ENCODE data around the gene KRTAP9-6.
"Not testable (repeated sequence)": the region's sequence is repeated elsewhere in the genome, so short reads cannot be mapped to it uniquely, and the experiment has no call there.

The KRTAP9-6 gene

GRCh38 chr17:41271323-41271722 lies 6.1 kb downstream of the KRTAP9-6 start:
- not testable (repeated sequence) for DNase-seq (ENCODE audit: low read depth in 3 of 3)

- no peak for DNase-seq (ENCODE audit: low read depth in 3 of 3)
These were observed 6.7 kb downstream of the KRTAP9-6 start for GRCh38 chr17:41271858-41272257.

GRCh38 chr17:41275648-41276190 lies 10.5 kb downstream of the KRTAP9-6 start, which contains the start of gene KRTAP9-7:
Gene KRTAP9-7 (plus strand): TSS chr17:41275698. CDS start chr17:41275698, 0 bp downstream.
- not testable (repeated sequence) for DNase-seq (ENCODE audit: low read depth in 3 of 3)

GRCh38 chr17:41278176-41278955 lies 13.2 kb downstream of the KRTAP9-6 start:
- DNase-seq (ENCODE audit: low read depth in 3 of 3): no peak

GRCh38 chr17:41284043-41284442 lies 18.9 kb downstream of the KRTAP9-6 start:
- no peak for DNase-seq (ENCODE audit: low read depth in 3 of 3)

GRCh38 chr17:41284546-41284945 lies 19.4 kb downstream of the KRTAP9-6 start:
- DNase-seq (ENCODE audit: low read depth in 3 of 3): no peak

GRCh38 chr17:41287050-41287449 lies 21.9 kb downstream of the KRTAP9-6 start:
- no peak for DNase-seq (ENCODE audit: low read depth in 3 of 3)

- no peak for DNase-seq (ENCODE audit: low read depth in 3 of 3)
These were observed 28.8 kb downstream of the KRTAP9-6 start for GRCh38 chr17:41294016-41294415.

- no peak for DNase-seq (ENCODE audit: low read depth in 3 of 3)
These were observed 31.7 kb downstream of the KRTAP9-6 start for GRCh38 chr17:41296846-41297245.

- no peak for DNase-seq (ENCODE audit: low read depth in 3 of 3)
These were observed 33.4 kb downstream of the KRTAP9-6 start for GRCh38 chr17:41298458-41299135.

- DNase-seq (ENCODE audit: low read depth in 3 of 3): no peak
These were observed 36.1 kb downstream of the KRTAP9-6 start for GRCh38 chr17:41301204-41301790.

- no peak for DNase-seq (ENCODE audit: low read depth in 3 of 3)
These were observed 37.0 kb downstream of the KRTAP9-6 start, which contains the start of gene KRTAP29-1 for GRCh38 chr17:41301916-41302901. Gene KRTAP29-1 (minus strand): TSS chr17:41302851. CDS start chr17:41302851, 0 bp downstream.

- no peak for DNase-seq (ENCODE audit: low read depth in 3 of 3)
These were observed 37.8 kb downstream of the KRTAP9-6 start for GRCh38 chr17:41302981-41303380.

- no peak for DNase-seq (ENCODE audit: low read depth in 3 of 3)
These were observed 38.9 kb downstream of the KRTAP9-6 start for GRCh38 chr17:41304091-41304490.

- no peak for DNase-seq (ENCODE audit: low read depth in 3 of 3)
These were observed 42.5 kb downstream of the KRTAP9-6 start for GRCh38 chr17:41307647-41308046.

GRCh38 chr17:41308251-41308917 lies 43.2 kb downstream of the KRTAP9-6 start:
- DNase-seq (ENCODE audit: low read depth in 3 of 3): peak; percentile 25 to 50 (median 26)

GRCh38 chr17:41308918-41309359 lies 43.8 kb downstream of the KRTAP9-6 start, which contains the start of gene KRTAP16-1:
Gene KRTAP16-1 (minus strand): TSS chr17:41309309. CDS start chr17:41309253, 56 bp downstream.
- no peak for DNase-seq (ENCODE audit: low read depth in 3 of 3)

- no peak for DNase-seq (ENCODE audit: low read depth in 3 of 3)
These were observed 45.9 kb downstream of the KRTAP9-6 start for GRCh38 chr17:41311111-41311510.

GRCh38 chr17:41315204-41315794 lies 50.1 kb downstream of the KRTAP9-6 start, which contains the start of gene KRTAP17-1:
Gene KRTAP17-1 (minus strand): TSS chr17:41315710. CDS start chr17:41315650, 60 bp downstream.
- no peak for DNase-seq (ENCODE audit: low read depth in 3 of 3)
